Loucy (cell line): ENCODE results near the gene EPB41.
"Not testable (repeated sequence)": the region's sequence is repeated elsewhere in the genome, so short reads cannot be mapped to it uniquely, and the experiment has no call there.

ENCODE experiments used
- H2AFZ ChIP-seq: fragments of 200-600 bp; sonication (generic); 2 replicates; pipeline ENCODE4 v1.6.0; 2016; ENCODE audit warnings: antibody characterized with exemption, mild to moderate bottlenecking, low read length, moderate library complexity
- H3F3A ChIP-seq: fragments of 200-600 bp; 2 replicates; pipeline ENCODE4 v1.6.0; 2016; ENCODE audit warnings: antibody characterized with exemption, low read depth, mild to moderate bottlenecking
- H3K27me3 ChIP-seq: fragments of 200-600 bp; sonication (generic); 2 replicates; pipeline ENCODE4 v1.6.1; 2014; ENCODE audit warnings: low read length, mild to moderate bottlenecking; ENCODE audit not compliant: insufficient read depth, poor library complexity, severe bottlenecking
- H3K36me3 ChIP-seq: fragments of 200-600 bp; sonication (generic); 2 replicates; pipeline ENCODE4 v1.6.1; 2016; ENCODE audit warnings: low read length; ENCODE audit not compliant: insufficient read depth
- H3K4me1 ChIP-seq: fragments of 200-600 bp; sonication (generic); 2 replicates; pipeline ENCODE4 v1.5.1; 2014; ENCODE audit warnings: low read length, mild to moderate bottlenecking; ENCODE audit not compliant: insufficient read depth, poor library complexity, severe bottlenecking
- H3K4me2 ChIP-seq: fragments of 200-600 bp; sonication (generic); 2 replicates; pipeline ENCODE4 v1.6.0; 2014; ENCODE audit warnings: antibody characterized with exemption, low read length, low read depth, mild to moderate bottlenecking; ENCODE audit not compliant: poor library complexity, severe bottlenecking
- H3K4me3 ChIP-seq: fragments of 200-600 bp; sonication (generic); 2 replicates; pipeline ENCODE4 v1.5.1; 2014; ENCODE audit warnings: low read length, mild to moderate bottlenecking, mixed read lengths; ENCODE audit not compliant: poor library complexity, severe bottlenecking
- H3K79me2 ChIP-seq: fragments of 200-600 bp; sonication (generic); 2 replicates; pipeline ENCODE4 v1.6.1; 2014; ENCODE audit warnings: low read length; ENCODE audit not compliant: insufficient read depth
- H3K9ac ChIP-seq: fragments of 200-600 bp; sonication (generic); 2 replicates; pipeline ENCODE4 v1.6.0; 2014; ENCODE audit warnings: mild to moderate bottlenecking, low read depth, low read length, moderate library complexity; ENCODE audit not compliant: poor library complexity, severe bottlenecking
- H3K9me2 ChIP-seq: fragments of 200-600 bp; sonication (generic); replicated peaks from 2 replicates; pipeline ENCODE4 v1.6.1; 2016; ENCODE audit warnings: low read depth, low read length, mixed read lengths
- H3K9me3 ChIP-seq: fragments of 200-600 bp; sonication (generic); 2 replicates; pipeline ENCODE4 v1.6.1; 2014; ENCODE audit warnings: mild to moderate bottlenecking, antibody characterized with exemption, low read length, low read depth; ENCODE audit not compliant: insufficient read depth
- H4K20me1 ChIP-seq: fragments of 200-600 bp; sonication (generic); 2 replicates; pipeline ENCODE4 v1.6.0; 2014; ENCODE audit warnings: antibody characterized with exemption, low read length, mild to moderate bottlenecking; ENCODE audit not compliant: insufficient read depth, poor library complexity, severe bottlenecking
- EZH2phosphoT487 ChIP-seq: fragments of 200-600 bp; IDR thresholded peaks from 2 replicates; pipeline ENCODE4 v1.6.1; 2018; ENCODE audit warnings: antibody characterized with exemption, mild to moderate bottlenecking, moderate library complexity, borderline replicate concordance
- TF ChIP-seq, protein P1 (sequence below): fragments of 200-600 bp; sonication (generic); conservative IDR thresholded peaks from 2 replicates; pipeline ENCODE4 v1.5.1; 2014; ENCODE audit warnings: mild to moderate bottlenecking, antibody characterized with exemption, low read length

EPB41 gene

GRCh38 chr1:29105822-29106221, 191.5 kb downstream of the EPB41 start:
- Histone ChIP-seq H3K9ac (no peak overlapping the region), H3K4me1 (no peaks in the 10 kb centered on the region), H2AFZ (no peak overlapping the region), H3K4me2 (no peak overlapping the region), H3K79me2 (no peaks in the 10 kb centered on the region), H3K4me3 (no peak overlapping the region), H3K27me3 (no peaks in the 10 kb centered on the region), H3F3A (no peaks in the 10 kb centered on the region), H3K9me3 (no peaks in the 10 kb centered on the region), H4K20me1 (no peaks in the 10 kb centered on the region), H3K9me2 (no peaks in the 10 kb centered on the region), H3K36me3 (peaks cover 18% of the 10 kb centered on the region; the same call in 1 of the 2 replicates)
- TF ChIP-seq EZH2phosphoT487, result no peak
- TF ChIP-seq, protein P1, sequence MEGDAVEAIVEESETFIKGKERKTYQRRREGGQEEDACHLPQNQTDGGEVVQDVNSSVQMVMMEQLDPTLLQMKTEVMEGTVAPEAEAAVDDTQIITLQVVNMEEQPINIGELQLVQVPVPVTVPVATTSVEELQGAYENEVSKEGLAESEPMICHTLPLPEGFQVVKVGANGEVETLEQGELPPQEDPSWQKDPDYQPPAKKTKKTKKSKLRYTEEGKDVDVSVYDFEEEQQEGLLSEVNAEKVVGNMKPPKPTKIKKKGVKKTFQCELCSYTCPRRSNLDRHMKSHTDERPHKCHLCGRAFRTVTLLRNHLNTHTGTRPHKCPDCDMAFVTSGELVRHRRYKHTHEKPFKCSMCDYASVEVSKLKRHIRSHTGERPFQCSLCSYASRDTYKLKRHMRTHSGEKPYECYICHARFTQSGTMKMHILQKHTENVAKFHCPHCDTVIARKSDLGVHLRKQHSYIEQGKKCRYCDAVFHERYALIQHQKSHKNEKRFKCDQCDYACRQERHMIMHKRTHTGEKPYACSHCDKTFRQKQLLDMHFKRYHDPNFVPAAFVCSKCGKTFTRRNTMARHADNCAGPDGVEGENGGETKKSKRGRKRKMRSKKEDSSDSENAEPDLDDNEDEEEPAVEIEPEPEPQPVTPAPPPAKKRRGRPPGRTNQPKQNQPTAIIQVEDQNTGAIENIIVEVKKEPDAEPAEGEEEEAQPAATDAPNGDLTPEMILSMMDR, result no peak

GRCh38 chr1:29108041-29108440, 193.7 kb downstream of the EPB41 start:
- H3K9me3 ChIP-seq, H3F3A ChIP-seq, H3K79me2 ChIP-seq, H3K4me2 ChIP-seq, H3K9me2 ChIP-seq, H3K4me1 ChIP-seq, H3K4me3 ChIP-seq, H4K20me1 ChIP-seq, H3K27me3 ChIP-seq, H3K9ac ChIP-seq, H2AFZ ChIP-seq: not testable (repeated sequence)
- H3K36me3 ChIP-seq, result peaks cover 28% of the 10 kb centered on the region; the same call in 1 of the 2 replicates

GRCh38 chr1:29112705-29113412, 198.5 kb downstream of the EPB41 start:
- no peaks in the 10 kb centered on the region for H3K4me1 ChIP-seq
- H4K20me1 ChIP-seq, result no peaks in the 10 kb centered on the region
- no peak overlapping the region for H3K4me2 ChIP-seq
- no peak for TF ChIP-seq EZH2phosphoT487
- TF ChIP-seq, protein P1, result no peak
- no peaks in the 10 kb centered on the region for H3K9me2 ChIP-seq
- H3K4me3 ChIP-seq, result no peak overlapping the region
- no peaks in the 10 kb centered on the region for H3K9me3 ChIP-seq
- H3K27me3 ChIP-seq, result no peaks in the 10 kb centered on the region
- H3K9ac ChIP-seq, result no peak overlapping the region
- no peaks in the 10 kb centered on the region for H3F3A ChIP-seq
- H3K79me2 ChIP-seq, result no peaks in the 10 kb centered on the region
- H2AFZ ChIP-seq, result no peak overlapping the region
- peaks cover 61% of the 10 kb centered on the region; the same call in 1 of the 2 replicates for H3K36me3 ChIP-seq
